22Rv1 (cell line): ENCODE data around the gene IER5.
A peak's percentile ranks its signal among the peaks of the same experiment; 100 is the strongest.

Experiments used
- H3K27ac ChIP-seq: fragments of 450-650 bp; 2 replicates; pipeline ENCODE4 v1.5.1; 2017
- CTCF ChIP-seq: fragments of 450-650 bp; IDR thresholded peaks from 2 replicates; pipeline ENCODE4 v1.5.1; 2017; ENCODE audit warnings: mild to moderate bottlenecking
- ZFX ChIP-seq: fragments of 450-650 bp; IDR thresholded peaks from 2 replicates; pipeline ENCODE4 v1.6.1; 2017; ENCODE audit warnings: antibody characterized with exemption, borderline replicate concordance

Gene IER5

GRCh38 chr1:181086926-181087325, 1.6 kb upstream of the IER5 start:
- TF ChIP-seq ZFX = no peak
- TF ChIP-seq CTCF = no peak
- no peak overlapping the region for H3K27ac ChIP-seq

GRCh38 chr1:181087400-181087901, 1.0 kb upstream of the IER5 start:
- TF ChIP-seq ZFX (no peak), CTCF (no peak)
- H3K27ac ChIP-seq = peak overlapping the region; percentile 71; the same call in 1 of the 2 replicates

GRCh38 chr1:181089017-181089675, 646 bp downstream of the IER5 start:
- TF ChIP-seq ZFX = no peak
- TF ChIP-seq CTCF = no peak
- H3K27ac ChIP-seq = peak overlapping the region; percentile 71

- peak overlapping the region; percentile 71 for H3K27ac ChIP-seq
- TF ChIP-seq ZFX (no peak), CTCF (no peak)
These were observed 1.4 kb downstream of the IER5 start for GRCh38 chr1:181089676-181090544.

GRCh38 chr1:181090641-181091126, 2.2 kb downstream of the IER5 start:
- 0 out of 2 replicates have a peak overlapping the region, but pooled peaks have one; percentile 71 for H3K27ac ChIP-seq
- no peak for TF ChIP-seq CTCF
- no peak for TF ChIP-seq ZFX

- H3K27ac ChIP-seq = peak overlapping the region; percentile 69; the same call in 1 of the 2 replicates
- TF ChIP-seq CTCF (no peak), ZFX (no peak)
These were observed 3.0 kb downstream of the IER5 start for GRCh38 chr1:181091309-181092040.
